ENCODE results near the gene DENND4C. TPM values are rescaled to one million over a fixed set of nuclear protein-coding genes. Genes with fewer than 3 reads are reported as not detected.
"Not testable (repeated sequence)": the region's sequence is repeated elsewhere in the genome, so short reads cannot be mapped to it uniquely, and the experiment has no call there.

The DENND4C gene
- total RNA-seq, 3 donors from 2014 or later = 146 to 158 (median 148) TPM

- no peak for TF ChIP-seq POLR2AphosphoS5 (IDR thresholded peaks at IDR 0.05)
- TF ChIP-seq CTCF (IDR thresholded peaks at IDR 0.05) = no peak
- TF ChIP-seq POLR2A (IDR thresholded peaks at IDR 0.05) = no peak
- H3K27ac ChIP-seq = no peak overlapping the region
- no peaks in the 10 kb centered on the region for H3K9me3 ChIP-seq
- no peak overlapping the region for H3K4me3 ChIP-seq
- DNase-seq (ENCODE audit: low spot score in 2 of 2) = no peak
- no peaks in the 10 kb centered on the region for H3K36me3 ChIP-seq
- peaks cover 0 to 13% of the 10 kb centered on the region in 2 donors for H3K4me1 ChIP-seq
- intact Hi-C loops (cut with DNase I; ENCODE audit: low total_unique reads) = no loop called here
- no peaks in the 10 kb centered on the region for H3K27me3 ChIP-seq
Observed at GRCh38 chr9:19381656-19382055, 151.2 kb downstream of the DENND4C start.

- intact Hi-C loops (cut with DNase I; ENCODE audit: low total_unique reads); H3K27ac ChIP-seq; DNase-seq (ENCODE audit: low spot score in 2 of 2); H3K4me1 ChIP-seq; H3K4me3 ChIP-seq; H3K36me3 ChIP-seq; H3K27me3 ChIP-seq; H3K9me3 ChIP-seq: not testable (repeated sequence)
Observed at GRCh38 chr9:19385212-19385611, 154.7 kb downstream of the DENND4C start.

GRCh38 chr9:19385786-19386501, 155.5 kb downstream of the DENND4C start:
- no peak overlapping the region for H3K27ac ChIP-seq
- intact Hi-C loops (cut with DNase I; ENCODE audit: low total_unique reads) = no loop called here
- H3K36me3 ChIP-seq = no peaks in the 10 kb centered on the region
- no peak for DNase-seq (ENCODE audit: low spot score in 2 of 2)
- no peaks in the 10 kb centered on the region for H3K27me3 ChIP-seq
- H3K9me3 ChIP-seq = no peaks in the 10 kb centered on the region
- no peaks in the 10 kb centered on the region for H3K4me1 ChIP-seq
- H3K4me3 ChIP-seq = no peak overlapping the region
- TF ChIP-seq CTCF (IDR thresholded peaks at IDR 0.05) = no peak
- TF ChIP-seq POLR2A (IDR thresholded peaks at IDR 0.05) = no peak
- no peak for TF ChIP-seq POLR2AphosphoS5 (IDR thresholded peaks at IDR 0.05)

GRCh38 chr9:19386502-19387044, 156.1 kb downstream of the DENND4C start:
- Histone ChIP-seq H3K4me3 (no peak overlapping the region), H3K9me3 (no peaks in the 10 kb centered on the region), H3K27me3 (no peaks in the 10 kb centered on the region), H3K36me3 (no peaks in the 10 kb centered on the region), H3K4me1 (no peaks in the 10 kb centered on the region), H3K27ac (no peak overlapping the region)
- TF ChIP-seq POLR2AphosphoS5 (IDR thresholded peaks at IDR 0.05) (no peak), POLR2A (IDR thresholded peaks at IDR 0.05) (no peak), CTCF (IDR thresholded peaks at IDR 0.05) (no peak)
- no peak for DNase-seq (ENCODE audit: low spot score in 2 of 2)
- intact Hi-C loops (cut with DNase I; ENCODE audit: low total_unique reads) = no loop called here

GRCh38 chr9:19387317-19387716, 156.8 kb downstream of the DENND4C start:
- H3K27ac ChIP-seq = no peak overlapping the region
- H3K4me3 ChIP-seq = no peak overlapping the region
- H3K4me1 ChIP-seq = no peaks in the 10 kb centered on the region
- no peak for DNase-seq (ENCODE audit: low spot score in 2 of 2)
- no peaks in the 10 kb centered on the region for H3K36me3 ChIP-seq
- H3K27me3 ChIP-seq = no peaks in the 10 kb centered on the region
- TF ChIP-seq CTCF (IDR thresholded peaks at IDR 0.05) (no peak), POLR2A (IDR thresholded peaks at IDR 0.05) (no peak), POLR2AphosphoS5 (IDR thresholded peaks at IDR 0.05) (no peak)
- intact Hi-C loops (cut with DNase I; ENCODE audit: low total_unique reads) = no loop called here
- no peaks in the 10 kb centered on the region for H3K9me3 ChIP-seq

GRCh38 chr9:19389539-19389938, 159.0 kb downstream of the DENND4C start:
- intact Hi-C loops (cut with DNase I; ENCODE audit: low total_unique reads); H3K27ac ChIP-seq; DNase-seq (ENCODE audit: low spot score in 2 of 2); H3K4me3 ChIP-seq; H3K4me1 ChIP-seq; H3K9me3 ChIP-seq; H3K36me3 ChIP-seq; H3K27me3 ChIP-seq: not testable (repeated sequence)
